ENCODE measurements around the gene C1QTNF9B.
"Not testable (repeated sequence)": the region's sequence is repeated elsewhere in the genome, so short reads cannot be mapped to it uniquely, and the experiment has no call there.

The C1QTNF9B gene

GRCh38 chr13:23897452-23897919 is at the start of gene C1QTNF9B:
TSS of gene C1QTNF9B (minus strand) at chr13:23897502.
- H3K36me3 ChIP-seq (ENCODE audit: low read depth); ATAC-seq (ENCODE audit: low read depth); DNase-seq (ENCODE audit: low spot score); H3K4me3 ChIP-seq (ENCODE audit: severe bottlenecking); H3K27me3 ChIP-seq (ENCODE audit: insufficient read depth, poor library complexity, severe bottlenecking); H3K4me1 ChIP-seq (ENCODE audit: insufficient read depth, poor library complexity, severe bottlenecking); H3K27ac ChIP-seq (ENCODE audit: poor library complexity, severe bottlenecking); H3K9me3 ChIP-seq (ENCODE audit: severe bottlenecking): not testable (repeated sequence)

- TF ChIP-seq CTCF (IDR thresholded peaks at IDR 0.05; ENCODE audit: poor library complexity, severe bottlenecking), result no peak
- Histone ChIP-seq H3K36me3 (ENCODE audit: low read depth) (no peaks in the 10 kb centered on the region), H3K4me3 (ENCODE audit: severe bottlenecking) (no peak overlapping the region), H3K9me3 (ENCODE audit: severe bottlenecking) (no peaks in the 10 kb centered on the region), H3K4me1 (ENCODE audit: insufficient read depth, poor library complexity, severe bottlenecking) (no peaks in the 10 kb centered on the region), H3K27me3 (ENCODE audit: insufficient read depth, poor library complexity, severe bottlenecking) (no peaks in the 10 kb centered on the region), H3K27ac (ENCODE audit: poor library complexity, severe bottlenecking) (no peak overlapping the region)
- ATAC-seq (ENCODE audit: low read depth) (no peak), DNase-seq (ENCODE audit: low spot score) (no peak)
Measured at GRCh38 chr13:23946900-23947299, 49.6 kb upstream of the C1QTNF9B start.

GRCh38 chr13:23946067-23946466 is 48.8 kb upstream of the C1QTNF9B start:
- H3K27me3 ChIP-seq (ENCODE audit: insufficient read depth, poor library complexity, severe bottlenecking), result no peaks in the 10 kb centered on the region
- DNase-seq (ENCODE audit: low spot score) (no peak), ATAC-seq (ENCODE audit: low read depth) (no peak)
- no peak overlapping the region for H3K27ac ChIP-seq (ENCODE audit: poor library complexity, severe bottlenecking)
- no peaks in the 10 kb centered on the region for H3K36me3 ChIP-seq (ENCODE audit: low read depth)
- no peaks in the 10 kb centered on the region for H3K9me3 ChIP-seq (ENCODE audit: severe bottlenecking)
- TF ChIP-seq CTCF (IDR thresholded peaks at IDR 0.05; ENCODE audit: poor library complexity, severe bottlenecking), result no peak
- H3K4me3 ChIP-seq (ENCODE audit: severe bottlenecking), result no peak overlapping the region
- H3K4me1 ChIP-seq (ENCODE audit: insufficient read depth, poor library complexity, severe bottlenecking), result no peaks in the 10 kb centered on the region

GRCh38 chr13:23945612-23946011 is 48.3 kb upstream of the C1QTNF9B start:
- Histone ChIP-seq H3K4me1 (ENCODE audit: insufficient read depth, poor library complexity, severe bottlenecking) (no peaks in the 10 kb centered on the region), H3K36me3 (ENCODE audit: low read depth) (no peaks in the 10 kb centered on the region), H3K4me3 (ENCODE audit: severe bottlenecking) (no peak overlapping the region), H3K9me3 (ENCODE audit: severe bottlenecking) (no peaks in the 10 kb centered on the region), H3K27ac (ENCODE audit: poor library complexity, severe bottlenecking) (no peak overlapping the region), H3K27me3 (ENCODE audit: insufficient read depth, poor library complexity, severe bottlenecking) (no peaks in the 10 kb centered on the region)
- DNase-seq (ENCODE audit: low spot score), result no peak
- TF ChIP-seq CTCF (IDR thresholded peaks at IDR 0.05; ENCODE audit: poor library complexity, severe bottlenecking), result no peak
- ATAC-seq (ENCODE audit: low read depth), result no peak

- H3K4me1 ChIP-seq (ENCODE audit: insufficient read depth, poor library complexity, severe bottlenecking), result no peaks in the 10 kb centered on the region
- no peaks in the 10 kb centered on the region for H3K36me3 ChIP-seq (ENCODE audit: low read depth)
- no peak overlapping the region for H3K4me3 ChIP-seq (ENCODE audit: severe bottlenecking)
- ATAC-seq (ENCODE audit: low read depth) (no peak), DNase-seq (ENCODE audit: low spot score) (no peak)
- no peaks in the 10 kb centered on the region for H3K27me3 ChIP-seq (ENCODE audit: insufficient read depth, poor library complexity, severe bottlenecking)
- H3K27ac ChIP-seq (ENCODE audit: poor library complexity, severe bottlenecking), result no peak overlapping the region
- H3K9me3 ChIP-seq (ENCODE audit: severe bottlenecking), result no peaks in the 10 kb centered on the region
- no peak for TF ChIP-seq CTCF (IDR thresholded peaks at IDR 0.05; ENCODE audit: poor library complexity, severe bottlenecking)
Measured at GRCh38 chr13:23941211-23941610, 43.9 kb upstream of the C1QTNF9B start.

GRCh38 chr13:23939666-23940065 is 42.4 kb upstream of the C1QTNF9B start:
- ATAC-seq (ENCODE audit: low read depth); H3K4me3 ChIP-seq (ENCODE audit: severe bottlenecking); H3K36me3 ChIP-seq (ENCODE audit: low read depth); H3K4me1 ChIP-seq (ENCODE audit: insufficient read depth, poor library complexity, severe bottlenecking); H3K27me3 ChIP-seq (ENCODE audit: insufficient read depth, poor library complexity, severe bottlenecking); DNase-seq (ENCODE audit: low spot score); H3K9me3 ChIP-seq (ENCODE audit: severe bottlenecking); H3K27ac ChIP-seq (ENCODE audit: poor library complexity, severe bottlenecking): not testable (repeated sequence)
